Motor neuron (in vitro differentiated cells): ENCODE measurements around the gene CTNNA1. TPM values are rescaled to one million over a fixed set of nuclear protein-coding genes. Genes with fewer than 3 reads are reported as not detected.
A peak's percentile ranks its signal among the peaks of the same experiment; 100 is the strongest.

ENCODE experiments used
- ATAC-seq, 8 experiments: fragments of 200-7000 bp; cut with Tn5 transposase; replicated peaks in 6 of 8; 2 replicates each; pipeline ENCODE4 v1.8.0; 2021; ENCODE audit warnings: mild to moderate bottlenecking in 8 of 8, moderate library complexity in 8 of 8
- H3K27ac ChIP-seq, 2 donors: fragments of 250-450 bp; sonication (Bioruptor Pico); 2 replicates each; pipeline ENCODE4 v1.9.0; 2021; ENCODE audit warnings: antibody characterized with exemption in 2 of 2, mild to moderate bottlenecking in 2 of 2, moderate library complexity in 1 of 2
- H3K4me1 ChIP-seq, 2 donors: fragments of 250-450 bp; sonication (Bioruptor Pico); replicated peaks in 1 of 2; 2 replicates each; pipeline ENCODE4 v1.6.1; 2021; ENCODE audit warnings: antibody characterized with exemption in 2 of 2, mild to moderate bottlenecking in 2 of 2, moderate library complexity in 1 of 2
- H3K4me3 ChIP-seq, 5 donors: fragments of 250-450 bp; sonication (Bioruptor Pico); 2 replicates each; pipeline ENCODE4 v1.9.0; 2021; ENCODE audit warnings: antibody characterized with exemption in 5 of 5, mild to moderate bottlenecking in 5 of 5, moderate library complexity in 4 of 5
- WGBS, 10 experiments: fragments of 450-650 bp; shearing (Covaris generic); methylation state at CpG; one replicate each; pipeline ENCODE4 v1.0.0; 2022; 5-methylcytosine and 5-hydroxymethylcytosine counted together
- in situ Hi-C, 9 experiments: fragments of 400-800 bp; cut with MboI; loops; one replicate each; pipeline ENCODE4 v1.15.0; 2021; ENCODE audit warnings: low sequenced_read_pairs in 9 of 9, low pct_unique_long_range_greater_than_20kb in 2 of 9; ENCODE audit not compliant: unreplicated experiment in 9 of 9
- total RNA-seq, 8 experiments: library from RNA; unstranded; fragments of 300-600 nt; gene quantifications; 2 replicates each; pipeline versions ENCODE4 v1.2.3 to v1.2.4, GENCODE V29; 2022

CTNNA1 gene
- total RNA-seq, 8 experiments from 2014 or later = 176 to 339 (median 205) TPM

DNA sequence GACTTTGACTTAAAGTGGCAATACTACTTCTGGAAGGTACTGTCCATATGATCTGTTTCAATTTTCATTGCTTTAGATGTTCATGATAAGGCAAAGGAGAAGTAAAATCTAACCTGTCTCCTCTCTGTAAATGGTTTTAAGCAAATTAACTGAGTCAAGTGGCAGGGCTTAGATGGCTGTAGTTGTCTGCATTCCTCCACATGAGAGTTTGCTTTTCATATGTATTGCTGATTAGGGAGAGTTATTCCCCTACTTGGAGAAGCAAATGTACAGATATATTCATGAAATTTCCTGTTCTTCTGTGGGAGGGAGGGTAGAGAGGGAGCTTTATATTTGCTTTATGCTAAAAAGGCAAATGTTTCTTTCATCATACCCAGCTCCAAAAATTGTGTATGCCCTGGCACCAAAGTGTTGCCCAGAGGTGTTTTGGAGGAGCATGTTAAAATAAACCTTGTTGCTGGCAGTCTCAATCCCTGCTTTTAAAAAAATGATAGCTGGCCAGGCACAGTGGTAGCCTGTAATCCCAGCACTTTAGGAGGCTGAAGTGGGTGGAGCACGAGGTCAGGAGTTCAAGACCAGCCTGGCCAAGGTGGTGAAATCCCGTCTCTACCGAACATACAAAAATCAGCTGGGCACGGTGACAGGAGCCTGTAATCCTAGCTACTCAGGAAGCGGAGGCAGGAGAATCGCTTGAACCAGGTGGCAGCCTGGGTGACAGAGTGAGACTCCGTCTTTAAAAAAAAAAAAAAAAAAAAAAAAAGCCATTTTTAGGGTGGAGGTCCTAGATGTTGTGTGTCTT, 125.4 kb downstream of the CTNNA1 start:
- ATAC-seq = peak in 2 of 8 experiments; percentile 26 to 81
- no peak overlapping the region for H3K4me3 ChIP-seq
- 87 to 100% (median 98%) methylated on average over 1 to 7 of the region's 7 CpGs; no CpG with 5 or more reads in 4 of the 10 experiments for WGBS, 10 experiments
- in situ Hi-C loops = no loop called here
- no peak overlapping the region for H3K27ac ChIP-seq
- H3K4me1 ChIP-seq = peaks cover 19 to 26% of the 10 kb centered on the region in 2 donors

DNA sequence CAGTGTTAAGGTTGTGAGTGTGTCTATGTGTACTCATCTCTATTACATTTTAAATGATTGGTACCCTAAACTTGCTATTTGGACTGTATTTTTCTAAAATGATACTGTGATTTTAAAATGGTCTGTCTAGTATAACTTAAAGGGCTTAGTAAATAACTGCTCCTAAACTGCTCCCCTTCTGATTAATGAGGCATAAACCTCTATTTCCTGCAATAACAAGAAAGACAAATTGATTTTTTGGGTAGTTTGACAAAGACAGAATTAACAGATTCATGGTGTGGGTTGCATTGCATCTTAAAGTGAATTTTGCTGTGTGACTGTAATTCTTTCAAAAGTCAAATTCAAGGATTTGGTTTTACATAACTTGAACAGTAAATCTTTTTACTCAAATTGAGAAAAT, 130.0 kb downstream of the CTNNA1 start:
- H3K27ac ChIP-seq = no peak overlapping the region
- H3K4me3 ChIP-seq = no peak overlapping the region
- ATAC-seq = no peak
- in situ Hi-C loops = no loop called here
- peaks cover 0 to 2% of the 10 kb centered on the region in 2 donors for H3K4me1 ChIP-seq

DNA sequence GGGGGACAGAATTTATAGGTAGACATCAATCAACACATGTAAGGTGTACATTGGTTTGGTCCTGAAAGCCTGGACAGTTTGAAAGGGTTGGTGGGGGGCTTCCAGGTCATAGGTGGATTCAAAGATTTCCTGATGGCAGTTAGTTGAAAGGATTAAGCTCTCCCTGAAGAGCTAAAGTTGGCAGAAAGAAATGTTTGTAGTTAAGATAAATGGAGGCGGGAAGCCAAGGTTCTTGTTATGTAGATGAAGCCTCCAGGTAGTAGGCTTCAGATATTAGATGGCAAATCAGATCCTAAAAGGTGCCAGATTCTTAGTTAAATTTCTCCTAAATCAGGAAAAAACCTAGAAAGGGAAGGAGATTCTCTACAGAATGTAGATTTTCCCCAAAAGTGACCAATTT, 130.9 kb downstream of the CTNNA1 start:
- Histone ChIP-seq H3K27ac (no peak overlapping the region), H3K4me3 (no peak overlapping the region), H3K4me1 (peaks cover 0 to 2% of the 10 kb centered on the region in 2 donors)
- 100% methylated on average over 1 of the region's 1 CpG; no CpG with 5 or more reads in 5 of the 10 experiments for WGBS, 10 experiments
- in situ Hi-C loops = no loop called here
- no peak for ATAC-seq

DNA sequence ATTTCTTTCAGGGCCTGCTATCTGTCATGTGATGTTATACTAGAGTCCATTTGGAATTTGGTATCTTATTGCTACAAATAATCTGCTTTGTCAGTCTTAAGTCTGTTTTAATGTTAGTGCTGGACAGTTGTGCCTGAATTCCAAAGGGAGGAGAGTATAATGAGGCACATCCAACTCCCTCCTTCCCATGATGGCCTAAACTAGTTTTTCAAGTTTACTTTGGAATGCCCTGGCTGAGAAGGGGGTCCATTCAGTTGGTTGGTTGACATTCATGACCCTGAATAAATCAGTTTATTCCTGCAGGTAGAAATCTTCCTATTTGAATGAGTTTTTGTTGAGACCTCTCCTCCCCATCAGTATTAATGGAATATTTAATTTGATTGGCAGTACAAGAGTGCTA, 131.3 kb downstream of the CTNNA1 start:
- H3K4me3 ChIP-seq = no peak overlapping the region
- peaks cover 0 to 2% of the 10 kb centered on the region in 2 donors for H3K4me1 ChIP-seq
- no peak for ATAC-seq
- in situ Hi-C loops = no loop called here
- H3K27ac ChIP-seq = no peak overlapping the region

DNA sequence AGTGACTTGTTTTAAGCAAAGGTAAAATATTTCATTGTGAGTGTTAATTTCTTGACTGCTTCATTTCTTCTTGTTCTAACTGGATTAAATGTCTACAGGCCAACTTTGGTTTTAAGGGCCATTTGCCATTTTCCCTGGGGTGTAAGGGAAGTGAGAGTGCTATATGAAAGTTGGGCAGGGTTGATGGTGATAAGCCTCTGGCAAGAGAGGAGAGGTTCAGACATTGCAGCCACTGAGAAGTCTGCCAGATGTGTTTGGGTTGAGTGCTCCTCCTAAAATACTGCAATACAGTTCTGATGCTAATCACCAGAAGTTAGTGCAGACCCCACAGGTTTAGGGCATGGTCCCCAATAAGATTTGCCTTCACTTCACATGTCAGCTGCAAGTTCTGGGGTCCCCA, 136.8 kb downstream of the CTNNA1 start:
- H3K27ac ChIP-seq = no peak overlapping the region
- no peak overlapping the region for H3K4me3 ChIP-seq
- in situ Hi-C loops = no loop called here
- ATAC-seq = peak in 3 of 8 experiments; percentile 23 to 57 (median 55)
- no peaks in the 10 kb centered on the region for H3K4me1 ChIP-seq

DNA sequence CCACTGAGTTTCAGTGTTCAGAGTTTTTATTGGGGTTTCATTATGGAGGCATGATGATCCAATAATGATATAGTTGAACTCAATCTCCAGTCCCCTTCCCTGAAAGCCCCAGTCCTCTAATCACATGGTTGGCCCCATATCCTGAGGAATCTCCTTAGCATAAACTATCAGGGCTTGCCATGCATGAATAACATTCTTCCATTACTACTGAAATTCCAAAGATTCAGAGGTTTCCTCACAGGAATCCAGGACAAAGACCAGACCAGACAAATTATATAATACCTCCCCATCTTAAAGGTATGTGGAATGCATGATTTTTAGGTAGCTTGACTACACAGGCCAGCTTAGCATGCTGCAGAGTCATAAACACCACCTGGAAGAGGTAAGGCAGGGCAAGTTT, 137.4 kb downstream of the CTNNA1 start:
- no peak overlapping the region for H3K4me3 ChIP-seq
- H3K4me1 ChIP-seq = no peaks in the 10 kb centered on the region
- ATAC-seq = peak in 1 of 8 experiments; percentile 23
- H3K27ac ChIP-seq = no peak overlapping the region
- in situ Hi-C loops = no loop called here

DNA sequence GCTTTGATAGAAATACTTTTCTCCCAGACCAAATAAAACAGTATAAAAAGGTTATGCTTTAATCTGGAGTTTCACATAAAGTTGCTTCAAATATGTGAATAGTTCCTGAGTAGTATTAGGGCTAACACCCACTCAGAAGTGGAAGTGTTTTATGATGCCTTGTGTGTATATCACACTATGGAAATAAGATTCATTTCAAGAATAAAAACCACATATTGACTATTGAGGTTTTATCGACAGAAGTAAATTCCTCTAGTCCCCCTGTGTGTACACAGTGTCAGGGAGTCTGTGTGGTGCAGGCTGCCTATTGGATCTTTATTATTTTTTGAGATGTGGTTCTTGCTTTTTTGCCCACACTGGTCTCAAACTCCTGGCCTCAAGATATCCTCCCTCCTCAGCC, 142.7 kb downstream of the CTNNA1 start:
- WGBS, 10 experiments = 88 to 100% (median 100%) methylated on average over 1 of the region's 1 CpG; no CpG with 5 or more reads in 5 of the 10 experiments
- Histone ChIP-seq H3K4me3 (no peak overlapping the region), H3K4me1 (no peaks in the 10 kb centered on the region), H3K27ac (no peak overlapping the region)
- ATAC-seq = no peak
- in situ Hi-C loops = no loop called here

DNA sequence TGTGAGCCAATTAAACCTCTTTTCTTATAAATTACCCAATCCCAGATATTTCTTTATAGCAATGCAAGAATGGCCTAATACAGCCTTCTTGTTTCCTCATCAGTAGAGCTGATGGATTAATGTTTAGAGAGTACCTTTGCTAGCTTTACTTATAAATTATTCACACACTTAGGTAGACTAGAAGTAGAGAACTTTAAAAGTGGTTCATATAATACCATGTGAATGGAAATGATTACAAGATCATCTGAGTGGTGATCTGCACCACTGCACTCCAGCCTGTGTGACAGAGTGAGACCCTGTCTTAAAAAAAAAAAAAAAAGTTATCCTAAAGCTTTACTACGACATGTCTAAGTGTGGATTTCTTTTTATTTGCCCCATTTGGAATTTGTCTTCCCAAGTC, 145.1 kb downstream of the CTNNA1 start:
- H3K4me3 ChIP-seq = no peak overlapping the region
- in situ Hi-C loops = no loop called here
- WGBS, 10 experiments = 82 to 100% (median 100%) methylated on average over 1 of the region's 1 CpG; no CpG with 5 or more reads in 1 of the 10 experiments
- H3K4me1 ChIP-seq = peaks cover 0 to 6% of the 10 kb centered on the region in 2 donors
- H3K27ac ChIP-seq = no peak overlapping the region
- ATAC-seq = no peak

DNA sequence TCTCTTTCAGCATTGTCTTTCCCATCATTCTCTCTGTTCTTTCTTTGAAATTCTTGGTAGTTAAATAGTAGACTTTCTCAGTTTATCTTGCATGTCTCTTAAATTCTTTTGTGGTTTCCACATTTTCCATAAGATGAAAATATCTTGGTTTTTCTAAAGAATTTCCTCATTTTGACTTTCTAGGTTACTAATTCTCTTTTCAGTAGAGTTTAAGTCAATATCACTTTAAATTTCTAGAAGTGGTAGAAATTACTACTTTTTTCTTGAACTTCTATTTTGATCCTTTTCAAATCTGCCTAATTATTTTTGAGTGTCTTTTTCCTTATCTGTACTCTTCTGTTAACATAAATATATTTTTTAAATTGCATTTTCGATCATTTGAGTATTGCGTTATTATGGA, 145.5 kb downstream of the CTNNA1 start:
- WGBS, 10 experiments = 91 to 100% (median 97%) methylated on average over 2 of the region's 2 CpGs
- no peak for ATAC-seq
- Histone ChIP-seq H3K27ac (no peak overlapping the region), H3K4me3 (no peak overlapping the region), H3K4me1 (peaks cover 0 to 6% of the 10 kb centered on the region in 2 donors)
- in situ Hi-C loops = no loop called here

DNA sequence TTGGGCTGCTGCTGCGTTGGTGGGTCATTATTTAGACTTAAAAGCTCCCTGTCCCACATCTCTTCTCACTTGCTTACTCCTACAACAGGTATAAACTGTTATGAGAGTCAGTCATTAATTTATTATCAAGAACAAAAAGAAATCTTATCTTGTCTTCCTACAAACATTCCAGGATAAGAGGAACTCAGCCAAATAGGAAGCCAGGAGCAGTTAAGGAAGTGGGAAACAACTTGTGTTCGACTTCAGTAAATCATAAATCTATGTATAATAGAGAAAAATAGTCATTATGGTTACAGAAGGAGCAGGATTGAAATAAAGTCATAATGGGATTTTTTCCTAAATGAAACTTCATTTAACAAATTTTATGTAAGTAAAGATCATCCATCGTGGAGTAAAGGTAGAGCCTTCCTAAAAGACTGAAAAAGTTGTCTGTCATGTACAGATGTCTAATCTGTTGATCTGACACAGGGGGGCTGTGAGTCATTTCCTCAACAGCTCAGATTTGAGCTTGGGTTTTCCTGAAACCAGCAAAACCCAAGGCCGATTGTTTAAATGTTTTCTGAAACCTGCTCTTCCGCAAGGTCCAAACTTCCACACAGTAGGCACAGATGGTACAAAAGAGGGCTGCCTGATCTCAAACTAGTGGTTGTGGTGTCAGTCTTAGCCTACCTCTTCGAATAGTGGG, 147.2 kb downstream of the CTNNA1 start:
- no peak for ATAC-seq
- WGBS, 10 experiments = 70 to 100% (median 95%) methylated on average over 1 to 6 of the region's 6 CpGs; no CpG with 5 or more reads in 1 of the 10 experiments

DNA sequence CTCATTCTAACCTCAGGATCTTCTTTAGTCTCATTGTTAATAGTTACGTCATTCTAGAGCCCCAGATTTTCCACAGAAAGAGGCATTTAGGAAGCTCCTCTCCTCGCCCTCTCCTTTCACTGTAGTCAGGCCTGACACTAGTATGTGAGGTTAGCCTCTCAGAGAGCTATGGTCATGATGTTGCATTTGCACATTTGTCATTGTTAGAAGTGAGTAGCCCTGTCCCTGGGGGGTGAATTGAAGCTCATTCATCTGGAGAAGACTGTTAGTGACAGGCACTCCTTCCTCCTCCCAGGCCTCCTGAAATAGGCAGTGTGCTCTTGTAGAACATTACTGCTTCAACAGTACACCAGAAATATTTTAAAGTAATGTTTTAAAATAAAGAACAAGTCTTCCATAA, 148.5 kb downstream of the CTNNA1 start:
- Histone ChIP-seq H3K27ac (no peak overlapping the region), H3K4me3 (no peak overlapping the region), H3K4me1 (peaks cover 0 to 6% of the 10 kb centered on the region in 2 donors)
- WGBS, 10 experiments = 75 to 100% (median 100%) methylated on average over 1 to 2 of the region's 2 CpGs; no CpG with 5 or more reads in 5 of the 10 experiments
- in situ Hi-C loops = loop anchor here in 1 of 9 experiments (25.0 kb wide), 1 partner anchor 264 kb away; no protein-coding TSS in a partner anchor
- ATAC-seq = peak in 3 of 8 experiments; percentile 32 to 87 (median 81)

More for the DNA sequence above, 147.2 kb downstream of the CTNNA1 start:
- Histone ChIP-seq H3K4me1 (peaks cover 0 to 6% of the 10 kb centered on the region in 2 donors), H3K4me3 (no peak overlapping the region), H3K27ac (no peak overlapping the region)
- in situ Hi-C loops = loop anchor here in 1 of 9 experiments (25.0 kb wide), 1 partner anchor 263 kb away; no protein-coding TSS in a partner anchor

DNA sequence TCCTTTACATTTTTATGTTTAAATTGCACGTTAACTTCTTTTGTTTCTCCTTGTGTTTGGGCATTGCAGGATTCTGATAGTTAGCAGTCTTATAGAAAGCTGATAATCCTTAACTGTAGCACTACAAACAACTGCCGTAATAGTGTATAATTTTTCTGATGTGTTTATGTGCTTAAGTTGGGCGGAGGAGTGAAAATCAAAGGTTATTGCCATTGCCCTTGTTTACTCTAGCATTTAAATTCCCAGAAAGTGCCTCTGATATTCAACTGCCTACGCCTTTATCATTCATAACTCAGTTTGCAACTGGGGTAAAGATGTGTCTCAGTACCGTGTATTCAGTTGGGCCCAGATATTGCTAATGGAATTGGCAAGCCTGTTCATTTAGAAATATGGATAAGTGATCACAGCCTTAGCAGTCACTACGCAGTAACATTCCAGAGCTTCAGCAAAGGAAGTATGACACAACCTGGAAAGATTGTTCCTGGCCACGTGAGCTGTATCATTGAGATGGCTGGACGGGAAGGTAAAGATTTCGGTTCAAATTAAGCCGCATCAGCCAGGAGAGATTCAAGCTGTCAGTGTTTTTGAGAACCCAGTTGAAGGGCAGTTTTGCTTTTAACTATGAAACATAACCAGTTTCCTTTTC, 150.0 kb downstream of the CTNNA1 start:
- Histone ChIP-seq H3K4me1 (peaks cover 0 to 6% of the 10 kb centered on the region in 2 donors), H3K4me3 (no peak overlapping the region), H3K27ac (no peak overlapping the region)
- in situ Hi-C loops = loop anchor here in 1 of 9 experiments (25.0 kb wide), 1 partner anchor 266 kb away; no protein-coding TSS in a partner anchor
- WGBS, 10 experiments = 54 to 100% (median 93%) methylated on average over 1 to 10 of the region's 10 CpGs
- ATAC-seq = peak in 2 of 8 experiments; percentile 58 to 73

DNA sequence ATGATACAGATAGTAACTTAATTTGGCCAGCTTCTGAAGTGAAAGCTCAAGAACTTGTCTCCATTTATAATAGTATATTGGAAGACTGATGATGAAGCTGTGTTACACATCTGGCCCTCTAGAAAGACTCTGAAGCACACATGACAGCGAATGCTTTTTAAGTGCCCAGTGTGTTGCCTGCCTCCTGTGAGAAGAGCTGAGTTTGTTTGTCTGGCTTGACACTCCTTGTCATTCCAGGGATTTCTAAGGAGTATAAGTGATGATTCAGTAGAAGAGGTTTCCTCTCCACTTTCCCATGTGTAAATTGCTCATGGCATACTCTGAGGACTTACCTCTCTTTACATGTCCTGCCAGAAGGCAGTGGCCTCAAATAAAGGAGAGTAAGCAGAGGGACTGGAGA, 152.3 kb downstream of the CTNNA1 start:
- no peak overlapping the region for H3K27ac ChIP-seq
- WGBS, 10 experiments = 83 to 100% (median 100%) methylated on average over 1 of the region's 1 CpG; no CpG with 5 or more reads in 5 of the 10 experiments
- H3K4me3 ChIP-seq = no peak overlapping the region
- H3K4me1 ChIP-seq = peaks cover 0 to 6% of the 10 kb centered on the region in 2 donors
- in situ Hi-C loops = loop anchor here in 1 of 9 experiments (25.0 kb wide), 1 partner anchor 268 kb away; no protein-coding TSS in a partner anchor
- no peak for ATAC-seq
